ENCODE data around the gene OR2T33.
"Not testable (repeated sequence)": the region's sequence is repeated elsewhere in the genome, so short reads cannot be mapped to it uniquely, and the experiment has no call there.

Gene OR2T33

DNA sequence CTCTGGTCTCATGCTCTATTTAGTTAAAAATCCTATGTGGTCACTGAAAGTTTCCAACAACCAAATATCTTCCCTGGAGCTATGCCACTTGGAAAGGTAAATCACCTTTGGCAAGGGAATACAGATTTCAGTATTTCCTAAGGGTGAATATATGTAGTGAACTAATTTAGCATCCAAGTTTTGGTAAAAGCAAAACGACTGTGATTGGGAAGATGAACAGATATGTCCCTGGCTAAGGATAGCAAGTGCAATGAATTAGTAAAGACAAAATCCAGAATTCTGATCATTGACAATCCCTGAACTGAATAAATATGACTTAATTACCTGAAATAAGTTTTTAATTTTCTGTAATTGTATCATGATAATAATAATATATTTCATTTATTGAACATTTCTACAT, at the start of gene OR2T33:
OR2T33 (minus strand) TSS at position 101 of the 400 bp plus-strand sequence. CDS start 4,162 bp downstream, outside the sequence.
- in situ Hi-C loops (cut with MboI; ENCODE audit: low sequenced_read_pairs, unreplicated experiment), result no loop called here
- TF ChIP-seq CTCF (IDR thresholded peaks at IDR 0.05; ENCODE audit: borderline replicate concordance, control extremely low read depth, extremely low read depth, insufficient read depth, missing control alignments), result no peak
- no peak for DNase-seq (ENCODE audit: low spot score)

GRCh38 chr1:248324468-248324867, 46.7 kb upstream of the OR2T33 start, which contains the start of gene OR2M7:
Gene OR2M7, minus strand, starts transcription at chr1:248324568. Its CDS starts 0 bp downstream, at chr1:248324568.
- in situ Hi-C loops (cut with MboI; ENCODE audit: low sequenced_read_pairs, unreplicated experiment), result no loop called here
- DNase-seq (ENCODE audit: low spot score), result no peak
- no peak for TF ChIP-seq CTCF (IDR thresholded peaks at IDR 0.05; ENCODE audit: borderline replicate concordance, control extremely low read depth, extremely low read depth, insufficient read depth, missing control alignments)

DNA sequence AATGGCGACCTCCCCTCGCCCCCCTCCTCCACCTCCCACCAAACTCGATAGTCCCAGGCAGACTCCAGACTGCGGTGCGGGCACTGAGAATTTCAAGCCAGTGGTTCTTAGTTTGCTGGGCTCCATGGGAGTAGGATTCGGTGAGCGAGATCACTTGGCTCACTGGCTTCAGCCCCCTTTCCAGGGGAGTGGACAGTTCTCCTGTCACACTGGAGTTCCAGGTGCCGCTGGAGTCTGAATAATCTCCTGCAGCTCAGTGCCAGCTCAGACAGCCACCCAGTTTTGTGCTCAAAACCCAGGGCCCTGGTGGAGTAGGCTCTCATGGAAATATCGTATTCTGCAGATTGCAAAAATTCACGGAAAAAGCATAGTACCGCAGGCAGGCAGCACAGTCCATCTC, 39.0 kb upstream of the OR2T33 start:
- DNase-seq (ENCODE audit: low spot score), result no peak
- no peak for TF ChIP-seq CTCF (IDR thresholded peaks at IDR 0.05; ENCODE audit: borderline replicate concordance, control extremely low read depth, extremely low read depth, insufficient read depth, missing control alignments)
- in situ Hi-C loops (cut with MboI; ENCODE audit: low sequenced_read_pairs, unreplicated experiment), result no loop called here

DNA sequence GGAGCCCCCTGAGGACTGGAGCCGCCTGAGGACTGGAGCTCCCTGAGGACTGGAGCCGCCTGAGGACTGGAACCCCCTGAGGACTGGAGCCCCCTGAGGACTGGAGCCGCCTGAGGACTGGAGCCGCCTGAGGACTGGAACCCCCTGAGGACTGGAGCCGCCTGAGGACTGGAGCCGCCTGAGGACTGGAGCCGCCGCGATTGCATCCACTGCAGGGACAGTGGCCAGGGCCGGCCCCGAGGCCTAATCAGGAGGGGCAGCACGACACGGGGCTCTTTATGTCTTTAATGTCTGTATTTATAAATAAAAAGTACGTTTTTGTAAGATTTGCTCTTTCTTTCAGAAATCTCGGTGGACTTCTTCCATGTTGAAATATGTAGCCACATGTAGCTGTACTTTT, 29.0 kb upstream of the OR2T33 start:
- DNase-seq (ENCODE audit: low spot score); in situ Hi-C loops (cut with MboI; ENCODE audit: low sequenced_read_pairs, unreplicated experiment): not testable (repeated sequence)

DNA sequence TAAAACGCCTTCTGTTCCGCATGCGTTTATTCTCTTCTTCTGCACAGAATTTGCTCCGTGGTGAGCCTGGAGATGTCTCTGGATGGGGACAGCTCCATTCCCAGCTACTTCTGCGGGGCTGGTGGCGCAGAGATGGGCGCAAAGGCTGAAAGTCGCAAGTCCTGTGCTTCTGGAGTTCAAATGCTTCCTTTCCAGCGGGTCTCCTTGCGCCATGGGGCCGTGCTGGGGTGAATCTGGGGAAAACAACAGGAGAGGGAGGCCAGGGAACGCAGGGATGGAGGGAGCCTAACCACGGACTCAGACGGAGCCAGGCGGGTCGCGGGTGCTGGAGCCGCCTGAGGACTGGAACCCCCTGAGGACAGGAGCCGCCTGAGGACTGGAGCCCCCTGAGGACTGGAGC, 28.3 kb upstream of the OR2T33 start:
- in situ Hi-C loops (cut with MboI; ENCODE audit: low sequenced_read_pairs, unreplicated experiment), result no loop called here
- no peak for DNase-seq (ENCODE audit: low spot score)
- TF ChIP-seq CTCF (IDR thresholded peaks at IDR 0.05; ENCODE audit: borderline replicate concordance, control extremely low read depth, extremely low read depth, insufficient read depth, missing control alignments), result no peak

DNA sequence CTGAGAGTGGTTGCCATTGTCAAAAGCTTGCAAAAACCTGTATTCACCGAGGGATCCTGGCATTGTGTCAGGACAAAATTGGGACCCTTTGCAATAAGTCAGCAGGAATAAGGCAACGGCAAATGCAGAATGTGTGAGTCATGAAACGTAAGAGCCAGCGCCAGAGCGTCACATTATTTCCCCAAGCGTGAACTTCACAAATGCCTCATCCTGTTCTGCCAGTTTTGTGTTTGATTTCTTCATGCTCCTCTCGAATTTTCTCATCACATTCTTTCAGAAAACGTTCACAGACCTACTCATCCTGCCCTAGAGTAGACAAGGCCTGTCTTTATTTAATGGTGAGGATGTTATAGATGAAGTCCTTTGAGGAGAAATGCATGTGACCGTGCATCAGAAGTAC, 27.9 kb upstream of the OR2T33 start:
- in situ Hi-C loops (cut with MboI; ENCODE audit: low sequenced_read_pairs, unreplicated experiment), result not testable (repeated sequence)

DNA sequence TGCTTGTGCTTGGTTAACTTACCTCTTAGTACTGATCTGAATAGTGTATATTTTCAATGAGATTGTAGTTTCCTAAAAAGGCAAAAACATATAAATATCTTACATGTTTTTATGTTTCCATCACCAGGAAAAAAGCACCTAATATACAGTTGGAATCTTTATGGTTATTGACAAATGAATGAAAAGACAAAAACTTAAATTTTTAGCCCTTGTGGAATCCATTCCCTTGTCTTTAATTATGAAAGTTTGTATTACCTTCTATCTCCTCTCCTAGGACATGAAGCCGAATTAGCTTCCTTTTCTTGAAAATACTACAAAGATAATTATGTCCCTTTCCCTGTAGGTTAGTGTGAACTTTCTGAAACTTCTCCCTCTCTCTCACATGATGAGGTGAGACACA, 25.5 kb upstream of the OR2T33 start, which contains the start of gene OR2T12:
OR2T12 (minus strand) TSS at position 101 of the 400 bp plus-strand sequence. CDS start 7,846 bp downstream, outside the sequence.
- in situ Hi-C loops (cut with MboI; ENCODE audit: low sequenced_read_pairs, unreplicated experiment), result no loop called here
- TF ChIP-seq CTCF (IDR thresholded peaks at IDR 0.05; ENCODE audit: borderline replicate concordance, control extremely low read depth, extremely low read depth, insufficient read depth, missing control alignments), result no peak
- DNase-seq (ENCODE audit: low spot score), result no peak

More for the DNA sequence above, 27.9 kb upstream of the OR2T33 start:
- not testable (repeated sequence) for DNase-seq (ENCODE audit: low spot score)

GRCh38 chr1:248288391-248288790, 10.6 kb upstream of the OR2T33 start:
- no peak for DNase-seq (ENCODE audit: low spot score)
- TF ChIP-seq CTCF (IDR thresholded peaks at IDR 0.05; ENCODE audit: borderline replicate concordance, control extremely low read depth, extremely low read depth, insufficient read depth, missing control alignments), result no peak
- in situ Hi-C loops (cut with MboI; ENCODE audit: low sequenced_read_pairs, unreplicated experiment), result no loop called here

DNA sequence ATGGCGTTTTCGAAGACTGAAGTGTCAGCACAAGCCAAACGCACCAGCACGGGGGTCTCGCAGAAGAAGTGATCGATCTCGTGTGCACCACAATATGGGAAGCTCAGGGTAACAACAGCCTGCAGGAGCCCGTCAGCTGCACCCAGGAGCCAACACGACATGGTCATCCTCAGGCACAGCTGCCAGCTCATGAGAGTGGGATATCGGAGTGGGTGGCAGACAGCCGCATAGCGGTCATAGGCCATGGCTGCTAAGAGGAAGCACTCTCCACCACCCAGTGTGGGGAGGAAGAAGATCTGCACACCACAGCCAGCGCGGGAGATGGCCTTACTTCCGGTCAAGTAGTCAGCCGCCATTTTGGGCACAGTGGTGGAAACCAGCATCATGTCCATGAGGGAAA, 4.6 kb downstream of the OR2T33 start:
- DNase-seq (ENCODE audit: low spot score); in situ Hi-C loops (cut with MboI; ENCODE audit: low sequenced_read_pairs, unreplicated experiment): not testable (repeated sequence)
